ENCODE data around the gene PLIN5. TPM values are rescaled to one million over a fixed set of nuclear protein-coding genes. Genes with fewer than 3 reads are reported as not detected.

Gene PLIN5
- polyA plus RNA-seq, 3 donors = 0.28 to 3.0 (median 0.58) TPM

- 41% methylated on average over 13 of the region's 28 CpGs for WGBS (ENCODE audit: insufficient coverage)
- intact Hi-C loops (cut with micrococcal nuclease) = no loop called here
- no peaks in the 10 kb centered on the region for H3K79me2 ChIP-seq (ENCODE audit: insufficient read depth, low read length)
- Mint-ChIP-seq H3K27ac (no peak overlapping the region), H3K36me3 (no peaks in the 10 kb centered on the region), H3K4me1 (peaks cover 20% of the 10 kb centered on the region), H3K27me3 (ENCODE audit: low read depth in 3 of 3) (peaks cover 4 to 10% (median 8%) of the 10 kb centered on the region in 3 donors), H3K4me3 (peak overlapping the region in 1 of 2 donors; percentile 67), H3K9me3 (peaks cover 0 to 3% (median 0%) of the 10 kb centered on the region in 7 donors)
- H3K4me1 ChIP-seq (ENCODE audit: control insufficient read depth in 1 of 2, insufficient read depth in 2 of 2, low read length in 2 of 2) = peaks cover 26 to 30% of the 10 kb centered on the region in 2 donors
- H2AFZ ChIP-seq (ENCODE audit: insufficient read depth, low read depth, low read length, poor library complexity, severe bottlenecking) = no peak overlapping the region
- H3K4me2 ChIP-seq (replicated peaks; ENCODE audit: extremely low read depth, low read length, poor library complexity, severe bottlenecking) = peak overlapping the region; percentile 21
- H3K9ac ChIP-seq (ENCODE audit: insufficient read depth, low read length, poor library complexity, severe bottlenecking) = no peak overlapping the region
- no peaks in the 10 kb centered on the region for H4K20me1 ChIP-seq (ENCODE audit: insufficient read depth, low read length)
- H3K9me3 ChIP-seq (replicated peaks in 1 of 2; ENCODE audit: control insufficient read depth in 1 of 2, insufficient read depth in 1 of 2, low read length in 2 of 2) = no peaks in the 10 kb centered on the region
- TF ChIP-seq, protein P1, sequence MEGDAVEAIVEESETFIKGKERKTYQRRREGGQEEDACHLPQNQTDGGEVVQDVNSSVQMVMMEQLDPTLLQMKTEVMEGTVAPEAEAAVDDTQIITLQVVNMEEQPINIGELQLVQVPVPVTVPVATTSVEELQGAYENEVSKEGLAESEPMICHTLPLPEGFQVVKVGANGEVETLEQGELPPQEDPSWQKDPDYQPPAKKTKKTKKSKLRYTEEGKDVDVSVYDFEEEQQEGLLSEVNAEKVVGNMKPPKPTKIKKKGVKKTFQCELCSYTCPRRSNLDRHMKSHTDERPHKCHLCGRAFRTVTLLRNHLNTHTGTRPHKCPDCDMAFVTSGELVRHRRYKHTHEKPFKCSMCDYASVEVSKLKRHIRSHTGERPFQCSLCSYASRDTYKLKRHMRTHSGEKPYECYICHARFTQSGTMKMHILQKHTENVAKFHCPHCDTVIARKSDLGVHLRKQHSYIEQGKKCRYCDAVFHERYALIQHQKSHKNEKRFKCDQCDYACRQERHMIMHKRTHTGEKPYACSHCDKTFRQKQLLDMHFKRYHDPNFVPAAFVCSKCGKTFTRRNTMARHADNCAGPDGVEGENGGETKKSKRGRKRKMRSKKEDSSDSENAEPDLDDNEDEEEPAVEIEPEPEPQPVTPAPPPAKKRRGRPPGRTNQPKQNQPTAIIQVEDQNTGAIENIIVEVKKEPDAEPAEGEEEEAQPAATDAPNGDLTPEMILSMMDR (IDR thresholded peaks at IDR 0.05) = no peak
- H3K27ac ChIP-seq (ENCODE audit: low read depth in 1 of 2, low read length in 2 of 2) = no peak overlapping the region
- H3K36me3 ChIP-seq (replicated peaks in 1 of 2; ENCODE audit: control insufficient read depth in 1 of 2, insufficient read depth in 2 of 2, low read length in 2 of 2) = no peaks in the 10 kb centered on the region
- H3K27me3 ChIP-seq (ENCODE audit: control insufficient read depth in 2 of 2, insufficient read depth in 2 of 2, low read length in 2 of 2) = peaks cover 0 to 2% of the 10 kb centered on the region in 2 donors
- H3K4me3 ChIP-seq (replicated peaks in 1 of 3; ENCODE audit: low read depth in 2 of 3, low read length in 3 of 3) = no peak overlapping the region
- DNase-seq = no peak
Measured at GRCh38 chr19:4531562-4532165, 3.4 kb downstream of the PLIN5 start.

DNA sequence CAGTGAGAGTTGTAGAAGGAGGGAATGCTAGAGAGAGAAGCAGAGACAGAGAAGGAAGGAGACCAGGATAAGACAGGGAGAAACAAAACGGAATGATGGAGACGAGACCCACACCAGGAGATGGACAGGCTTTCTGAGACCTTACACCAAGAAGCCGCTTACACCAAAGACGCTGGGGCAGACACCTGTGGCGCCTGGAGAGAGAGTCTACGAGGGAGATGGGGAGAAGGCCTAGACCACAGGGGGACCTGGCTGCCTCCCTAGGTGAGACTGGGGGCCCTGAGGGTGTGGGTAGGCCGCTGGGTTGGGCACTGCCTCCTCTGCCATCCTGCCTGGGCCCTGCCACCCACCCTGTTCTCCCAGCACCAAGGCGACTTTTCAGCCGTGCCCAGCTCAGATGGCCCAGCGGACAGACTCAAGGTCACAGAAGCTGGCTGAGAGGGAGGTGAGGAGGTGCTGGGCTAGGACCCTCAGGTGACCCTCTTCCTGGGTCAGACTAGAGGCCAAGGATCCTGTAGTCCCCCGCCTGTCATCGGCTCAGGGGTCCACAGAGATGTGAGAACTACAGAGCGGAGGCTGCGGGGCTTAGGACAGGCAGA is 5.0 kb downstream of the PLIN5 start:
- DNase-seq = no peak
- no peak overlapping the region for H3K4me3 ChIP-seq (replicated peaks in 1 of 3; ENCODE audit: low read depth in 2 of 3, low read length in 3 of 3)
- Mint-ChIP-seq H3K9me3 (peaks cover 0 to 2% (median 0%) of the 10 kb centered on the region in 7 donors), H3K27ac (peak overlapping the region in 1 of 7 donors; percentile 30), H3K4me1 (peaks cover 13% of the 10 kb centered on the region), H3K4me3 (peak overlapping the region in 1 of 2 donors; percentile 46), H3K36me3 (no peaks in the 10 kb centered on the region), H3K27me3 (ENCODE audit: low read depth in 3 of 3) (peaks cover 1 to 7% (median 6%) of the 10 kb centered on the region in 3 donors)
- intact Hi-C loops (cut with micrococcal nuclease) = loop anchor here in 1 of 2 donors (5.0 to 10.0 kb wide), 2 partner anchors 107 to 265 kb away; partner anchors contain the start of gene TNFAIP8L1
- no peak overlapping the region for H3K9ac ChIP-seq (ENCODE audit: insufficient read depth, low read length, poor library complexity, severe bottlenecking)
- no peaks in the 10 kb centered on the region for H3K79me2 ChIP-seq (ENCODE audit: insufficient read depth, low read length)
- no peak overlapping the region for H2AFZ ChIP-seq (ENCODE audit: insufficient read depth, low read depth, low read length, poor library complexity, severe bottlenecking)
- H3K27me3 ChIP-seq (ENCODE audit: control insufficient read depth in 2 of 2, insufficient read depth in 2 of 2, low read length in 2 of 2) = no peaks in the 10 kb centered on the region
- no peaks in the 10 kb centered on the region for H3K36me3 ChIP-seq (replicated peaks in 1 of 2; ENCODE audit: control insufficient read depth in 1 of 2, insufficient read depth in 2 of 2, low read length in 2 of 2)
- H4K20me1 ChIP-seq (ENCODE audit: insufficient read depth, low read length) = no peaks in the 10 kb centered on the region
- TF ChIP-seq, protein P1 (IDR thresholded peaks at IDR 0.05) = no peak
- H3K27ac ChIP-seq (ENCODE audit: low read depth in 1 of 2, low read length in 2 of 2) = no peak overlapping the region
- H3K4me1 ChIP-seq (ENCODE audit: control insufficient read depth in 1 of 2, insufficient read depth in 2 of 2, low read length in 2 of 2) = peaks cover 14% of the 10 kb centered on the region in 2 donors
- H3K4me2 ChIP-seq (replicated peaks; ENCODE audit: extremely low read depth, low read length, poor library complexity, severe bottlenecking) = no peak overlapping the region
- 89% methylated on average over 12 of the region's 14 CpGs for WGBS (ENCODE audit: insufficient coverage)
- no peaks in the 10 kb centered on the region for H3K9me3 ChIP-seq (replicated peaks in 1 of 2; ENCODE audit: control insufficient read depth in 1 of 2, insufficient read depth in 1 of 2, low read length in 2 of 2)

Measured in CD14-positive monocyte (primary cell).